Sigmoid colon (tissue), 7 donors: Measurements from ENCODE around the gene CARS1. TPM values are rescaled to one million over a fixed set of nuclear protein-coding genes. Genes with fewer than 3 reads are reported as not detected.

Source experiments
- DNase-seq: peaks from one replicate; pipeline ENCODE4 v3.0.0-alpha.2; 2019
- H3K27ac ChIP-seq, 4 donors: fragments of 200-600 bp; sonication (generic); one replicate each; pipeline ENCODE4 v1.5.1; 2016 to 2019; ENCODE audit warnings: mild to moderate bottlenecking in 1 of 4
- H3K27me3 ChIP-seq, 3 donors: fragments of 200-600 bp; sonication (generic); one replicate each; pipeline ENCODE4 v1.5.1; 2019; ENCODE audit warnings: mild to moderate bottlenecking in 1 of 3
- H3K36me3 ChIP-seq, 4 donors: fragments of 200-600 bp; sonication (generic); one replicate each; pipeline ENCODE4 v1.5.1; 2016 to 2019
- H3K4me1 ChIP-seq, 4 donors: fragments of 200-600 bp; sonication (generic); one replicate each; pipeline ENCODE4 v1.5.1; 2017 to 2019
- H3K4me3 ChIP-seq, 4 donors: fragments of 200-600 bp; sonication (generic); one replicate each; pipeline ENCODE4 v1.5.1; 2017 to 2019; ENCODE audit warnings: mild to moderate bottlenecking in 2 of 4, moderate library complexity in 1 of 4
- H3K9me3 ChIP-seq, 4 donors: fragments of 200-600 bp in 3 of 4; sonication (generic) in 3 of 4; one replicate each; pipeline versions ENCODE4 v1.5.1 to v1.6.1; 2013 to 2019
- CTCF ChIP-seq, 4 experiments: fragments of 450-650 bp in 3 of 4; fragments of 200-600 bp in 1 of 4; IDR thresholded peaks; one replicate each; pipeline ENCODE4 v1.5.1; 2016 to 2019; ENCODE audit warnings: antibody characterized with exemption in 4 of 4, mild to moderate bottlenecking in 3 of 4, moderate library complexity in 2 of 4
- EP300 ChIP-seq, 4 donors: sonication (generic); formaldehyde crosslinking; IDR thresholded peaks; one replicate each; pipeline ENCODE4 v1.6.1; 2017; ENCODE audit warnings: antibody characterized with exemption in 4 of 4
- POLR2A ChIP-seq, 2 donors: fragments of 450-650 bp; IDR thresholded peaks; one replicate each; pipeline ENCODE4 v1.6.1; 2016; ENCODE audit warnings: antibody characterized with exemption in 2 of 2, mild to moderate bottlenecking in 2 of 2, moderate library complexity in 2 of 2
- POLR2AphosphoS5 ChIP-seq, 4 donors: sonication (generic); formaldehyde crosslinking; IDR thresholded peaks; one replicate each; pipeline ENCODE4 v1.6.1; 2017; ENCODE audit warnings: antibody characterized with exemption in 4 of 4
- WGBS, 2 donors: extraction: QIAGEN DNeasy Blood & Tissue Kit; methylation state at CpG; one replicate each; pipeline ENCODE4 v1.1.7; 2013; 5-methylcytosine and 5-hydroxymethylcytosine counted together
- intact Hi-C: fragments of 100-400 bp; cut with DNase I; formaldehyde crosslinking; loops from one replicate; pipeline ENCODE4 v1.15.1; 2023
- polyA plus RNA-seq, 3 donors: library from polyadenylated mRNA; stranded (reverse); fragments of 200-250 nt; gene quantifications; one replicate each; pipeline ENCODE4 v1.2.3, GENCODE V29; 2013
- total RNA-seq, 4 donors: library from RNA; depleted of rRNA; stranded (reverse); fragments of >200 nt; gene quantifications; one replicate each; pipeline ENCODE4 v1.1.0, GENCODE V29; 2016
- donor health status: healthy with polysubstance abuse.
- donor health status: Bipolar disorder and iron deficiency.
- donor health status: healthy.

The CARS1 gene
- total and polyA plus RNA-seq, 7 donors = 21.0 to 57.1 (median 35.9) TPM

DNA sequence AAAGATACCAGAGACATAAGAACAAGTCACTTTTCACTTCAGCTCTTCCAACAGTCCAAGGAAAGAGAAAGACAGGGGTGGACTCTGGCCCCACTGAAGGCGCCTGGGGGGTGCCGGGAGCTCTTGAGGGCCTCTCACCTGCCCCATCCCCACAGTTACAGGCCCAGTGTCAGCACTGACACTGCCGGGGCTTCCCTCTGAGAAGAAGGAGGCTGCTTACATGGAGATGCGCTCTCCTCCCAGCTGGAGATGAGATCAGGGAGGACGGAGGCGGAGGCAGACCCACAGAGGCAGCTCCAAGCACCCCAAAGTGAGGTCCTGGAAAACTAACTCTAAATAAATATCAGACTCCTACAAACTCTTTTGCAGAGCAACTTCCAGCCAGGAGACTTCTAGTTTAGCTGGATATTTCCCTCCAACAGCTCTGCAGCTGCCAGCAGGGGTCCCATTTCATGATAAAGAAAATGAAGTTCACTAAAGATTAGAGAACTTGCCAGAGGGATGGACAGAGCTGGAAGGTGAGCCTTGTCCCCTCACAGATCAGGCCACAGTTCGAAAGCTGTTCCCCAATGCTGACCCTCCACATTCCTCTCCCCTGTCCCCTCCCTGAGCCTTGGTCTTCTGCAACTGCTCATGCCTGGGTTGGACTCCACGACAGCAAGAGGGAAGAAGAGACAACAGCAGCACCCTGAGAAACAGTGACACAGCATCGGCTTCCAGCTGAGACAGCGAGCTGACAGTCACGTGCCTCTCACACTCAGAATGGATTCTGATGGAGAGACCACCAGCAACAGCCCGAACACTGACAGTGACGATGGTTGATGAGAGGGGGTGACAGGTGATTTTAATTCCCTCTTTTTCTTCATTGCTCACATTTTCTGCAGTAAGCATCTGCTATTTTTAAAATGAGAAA lies 5.8 kb downstream of the CARS1 start:
- no peak for DNase-seq
- H3K36me3 ChIP-seq = peaks cover 0 to 5% (median 0%) of the 10 kb centered on the region in 4 donors
- H3K27me3 ChIP-seq = no peaks in the 10 kb centered on the region
- intact Hi-C loops = loop anchor here (2.0 kb wide), 1 partner anchor 41 kb away; no protein-coding TSS in a partner anchor
- no peak overlapping the region for H3K4me3 ChIP-seq
- no peaks in the 10 kb centered on the region for H3K9me3 ChIP-seq
- TF ChIP-seq EP300 (IDR thresholded peaks at IDR 0.05) (no peak), POLR2AphosphoS5 (IDR thresholded peaks at IDR 0.05) (no peak), CTCF (IDR thresholded peaks at IDR 0.05) (no peak), POLR2A (IDR thresholded peaks at IDR 0.05) (no peak)
- peaks cover 0 to 77% (median 61%) of the 10 kb centered on the region in 4 donors for H3K4me1 ChIP-seq
- H3K27ac ChIP-seq = peak overlapping the region in 3 of 4 donors; percentile 86 to 91 (median 87)
- 81 to 92% methylated on average over 13 of the region's 13 CpGs for WGBS, 2 donors

- Histone ChIP-seq H3K4me3 (no peak overlapping the region), H3K9me3 (no peaks in the 10 kb centered on the region), H3K27me3 (no peaks in the 10 kb centered on the region), H3K36me3 (peaks cover 0 to 8% (median 0%) of the 10 kb centered on the region in 4 donors), H3K27ac (peak overlapping the region; percentile 72 to 91 (median 86)), H3K4me1 (peaks cover 0 to 77% (median 56%) of the 10 kb centered on the region in 4 donors)
- 93 to 96% methylated on average over 18 of the region's 18 CpGs for WGBS, 2 donors
- intact Hi-C loops = loop anchor here (2.0 kb wide), 1 partner anchor 42 kb away; no protein-coding TSS in a partner anchor
- DNase-seq = no peak
- TF ChIP-seq POLR2A (IDR thresholded peaks at IDR 0.05) = no peak
- TF ChIP-seq CTCF (IDR thresholded peaks at IDR 0.05) = no peak
- no peak for TF ChIP-seq EP300 (IDR thresholded peaks at IDR 0.05)
- TF ChIP-seq POLR2AphosphoS5 (IDR thresholded peaks at IDR 0.05) = no peak
Measured at GRCh38 chr11:3050386-3051195, 6.6 kb downstream of the CARS1 start.

- Histone ChIP-seq H3K36me3 (peaks cover 0 to 18% (median 0%) of the 10 kb centered on the region in 4 donors), H3K4me1 (peaks cover 0 to 73% (median 55%) of the 10 kb centered on the region in 4 donors), H3K9me3 (no peaks in the 10 kb centered on the region), H3K4me3 (no peak overlapping the region), H3K27ac (peak overlapping the region; percentile 72 to 91 (median 86)), H3K27me3 (no peaks in the 10 kb centered on the region)
- TF ChIP-seq EP300 (IDR thresholded peaks at IDR 0.05) (peak in 2 of 4 donors; percentile 59 to 84), POLR2A (IDR thresholded peaks at IDR 0.05) (no peak), CTCF (IDR thresholded peaks at IDR 0.05) (peak in 3 of 4 experiments; percentile 10 to 32 (median 12)), POLR2AphosphoS5 (IDR thresholded peaks at IDR 0.05) (peak; percentile 35 to 86 (median 76))
- intact Hi-C loops = loop anchor here (2.0 kb wide), 1 partner anchor 43 kb away; no protein-coding TSS in a partner anchor
- DNase-seq = peak; percentile 94
- WGBS, 2 donors = 64 to 72% methylated on average over 18 of the region's 18 CpGs
Measured at GRCh38 chr11:3049430-3050243, 7.6 kb downstream of the CARS1 start.

GRCh38 chr11:3047637-3048036 lies 9.6 kb downstream of the CARS1 start:
- DNase-seq = no peak
- peaks cover 0 to 19% (median 0%) of the 10 kb centered on the region in 4 donors for H3K36me3 ChIP-seq
- no peaks in the 10 kb centered on the region for H3K27me3 ChIP-seq
- peak overlapping the region in 2 of 4 donors; percentile 86 to 91 for H3K27ac ChIP-seq
- intact Hi-C loops = no loop called here
- H3K4me3 ChIP-seq = no peak overlapping the region
- no peaks in the 10 kb centered on the region for H3K9me3 ChIP-seq
- 93 to 95% methylated on average over 16 of the region's 16 CpGs for WGBS, 2 donors
- H3K4me1 ChIP-seq = peaks cover 0 to 87% (median 72%) of the 10 kb centered on the region in 4 donors
- no peak for TF ChIP-seq POLR2A (IDR thresholded peaks at IDR 0.05)
- no peak for TF ChIP-seq EP300 (IDR thresholded peaks at IDR 0.05)
- TF ChIP-seq CTCF (IDR thresholded peaks at IDR 0.05) = no peak
- TF ChIP-seq POLR2AphosphoS5 (IDR thresholded peaks at IDR 0.05) = no peak
